ENCODE measurements around the gene CDC42EP3.

DNA sequence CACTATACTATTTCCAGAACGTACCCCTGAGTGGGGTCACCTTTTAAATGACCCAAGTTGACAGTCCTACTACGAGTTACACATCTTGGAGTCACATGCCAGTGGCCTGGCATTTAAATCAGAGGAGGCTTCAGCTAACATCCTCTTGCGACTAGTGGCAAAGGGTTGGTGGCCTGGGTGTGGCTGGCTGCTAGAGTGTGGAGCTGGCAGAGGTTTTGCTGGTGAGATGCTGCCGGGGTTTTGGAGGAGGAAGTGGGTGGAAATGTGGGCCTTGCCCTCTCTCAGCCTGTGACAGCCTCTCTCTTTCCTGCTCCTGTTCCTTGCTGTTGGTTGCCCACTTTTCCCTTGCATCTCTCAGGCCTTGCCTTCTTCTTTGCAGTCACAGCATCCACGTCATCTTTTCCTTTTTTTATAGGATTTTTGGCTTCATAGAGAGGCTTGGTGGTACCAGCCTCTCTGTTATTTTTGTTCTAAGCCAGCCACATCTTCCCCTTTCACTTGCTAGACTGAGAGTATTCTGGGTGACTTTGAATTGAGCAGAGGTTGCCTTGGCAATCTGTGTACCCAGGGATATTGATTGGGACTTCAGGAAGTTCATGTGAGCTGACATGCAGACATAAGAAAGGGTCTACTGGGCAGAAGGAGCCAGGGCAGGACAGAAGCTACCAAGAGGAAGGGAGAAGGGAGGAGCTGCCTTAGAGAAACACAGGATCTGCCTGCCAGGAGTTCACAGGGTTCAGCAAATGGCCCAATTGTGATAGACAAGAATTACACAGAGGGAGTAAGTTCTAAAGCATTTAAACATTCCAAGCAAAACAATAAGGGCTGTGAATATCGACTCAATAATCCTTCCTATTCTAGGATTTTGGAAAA, 55.4 kb downstream of the CDC42EP3 start:
- TF ChIP-seq, protein P1, sequence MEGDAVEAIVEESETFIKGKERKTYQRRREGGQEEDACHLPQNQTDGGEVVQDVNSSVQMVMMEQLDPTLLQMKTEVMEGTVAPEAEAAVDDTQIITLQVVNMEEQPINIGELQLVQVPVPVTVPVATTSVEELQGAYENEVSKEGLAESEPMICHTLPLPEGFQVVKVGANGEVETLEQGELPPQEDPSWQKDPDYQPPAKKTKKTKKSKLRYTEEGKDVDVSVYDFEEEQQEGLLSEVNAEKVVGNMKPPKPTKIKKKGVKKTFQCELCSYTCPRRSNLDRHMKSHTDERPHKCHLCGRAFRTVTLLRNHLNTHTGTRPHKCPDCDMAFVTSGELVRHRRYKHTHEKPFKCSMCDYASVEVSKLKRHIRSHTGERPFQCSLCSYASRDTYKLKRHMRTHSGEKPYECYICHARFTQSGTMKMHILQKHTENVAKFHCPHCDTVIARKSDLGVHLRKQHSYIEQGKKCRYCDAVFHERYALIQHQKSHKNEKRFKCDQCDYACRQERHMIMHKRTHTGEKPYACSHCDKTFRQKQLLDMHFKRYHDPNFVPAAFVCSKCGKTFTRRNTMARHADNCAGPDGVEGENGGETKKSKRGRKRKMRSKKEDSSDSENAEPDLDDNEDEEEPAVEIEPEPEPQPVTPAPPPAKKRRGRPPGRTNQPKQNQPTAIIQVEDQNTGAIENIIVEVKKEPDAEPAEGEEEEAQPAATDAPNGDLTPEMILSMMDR (IDR thresholded peaks at IDR 0.05): no peak
- no peak for TF ChIP-seq POLR2A (IDR thresholded peaks at IDR 0.05)

Data from esophagus squamous epithelium (tissue), 4 donors.